HG02610 (cell line): ENCODE measurements around the gene IL17RE.
"Not testable (repeated sequence)": the region's sequence is repeated elsewhere in the genome, so short reads cannot be mapped to it uniquely, and the experiment has no call there.

ENCODE experiments used
- ATAC-seq: cut with Tn5 transposase; IDR thresholded peaks from one replicate; pipeline ENCODE4 v1.9.1; 2021; ENCODE audit warnings: mild to moderate bottlenecking, moderate library complexity; ENCODE audit not compliant: unreplicated experiment

Gene IL17RE, protein sequence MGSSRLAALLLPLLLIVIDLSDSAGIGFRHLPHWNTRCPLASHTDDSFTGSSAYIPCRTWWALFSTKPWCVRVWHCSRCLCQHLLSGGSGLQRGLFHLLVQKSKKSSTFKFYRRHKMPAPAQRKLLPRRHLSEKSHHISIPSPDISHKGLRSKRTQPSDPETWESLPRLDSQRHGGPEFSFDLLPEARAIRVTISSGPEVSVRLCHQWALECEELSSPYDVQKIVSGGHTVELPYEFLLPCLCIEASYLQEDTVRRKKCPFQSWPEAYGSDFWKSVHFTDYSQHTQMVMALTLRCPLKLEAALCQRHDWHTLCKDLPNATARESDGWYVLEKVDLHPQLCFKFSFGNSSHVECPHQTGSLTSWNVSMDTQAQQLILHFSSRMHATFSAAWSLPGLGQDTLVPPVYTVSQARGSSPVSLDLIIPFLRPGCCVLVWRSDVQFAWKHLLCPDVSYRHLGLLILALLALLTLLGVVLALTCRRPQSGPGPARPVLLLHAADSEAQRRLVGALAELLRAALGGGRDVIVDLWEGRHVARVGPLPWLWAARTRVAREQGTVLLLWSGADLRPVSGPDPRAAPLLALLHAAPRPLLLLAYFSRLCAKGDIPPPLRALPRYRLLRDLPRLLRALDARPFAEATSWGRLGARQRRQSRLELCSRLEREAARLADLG

DNA sequence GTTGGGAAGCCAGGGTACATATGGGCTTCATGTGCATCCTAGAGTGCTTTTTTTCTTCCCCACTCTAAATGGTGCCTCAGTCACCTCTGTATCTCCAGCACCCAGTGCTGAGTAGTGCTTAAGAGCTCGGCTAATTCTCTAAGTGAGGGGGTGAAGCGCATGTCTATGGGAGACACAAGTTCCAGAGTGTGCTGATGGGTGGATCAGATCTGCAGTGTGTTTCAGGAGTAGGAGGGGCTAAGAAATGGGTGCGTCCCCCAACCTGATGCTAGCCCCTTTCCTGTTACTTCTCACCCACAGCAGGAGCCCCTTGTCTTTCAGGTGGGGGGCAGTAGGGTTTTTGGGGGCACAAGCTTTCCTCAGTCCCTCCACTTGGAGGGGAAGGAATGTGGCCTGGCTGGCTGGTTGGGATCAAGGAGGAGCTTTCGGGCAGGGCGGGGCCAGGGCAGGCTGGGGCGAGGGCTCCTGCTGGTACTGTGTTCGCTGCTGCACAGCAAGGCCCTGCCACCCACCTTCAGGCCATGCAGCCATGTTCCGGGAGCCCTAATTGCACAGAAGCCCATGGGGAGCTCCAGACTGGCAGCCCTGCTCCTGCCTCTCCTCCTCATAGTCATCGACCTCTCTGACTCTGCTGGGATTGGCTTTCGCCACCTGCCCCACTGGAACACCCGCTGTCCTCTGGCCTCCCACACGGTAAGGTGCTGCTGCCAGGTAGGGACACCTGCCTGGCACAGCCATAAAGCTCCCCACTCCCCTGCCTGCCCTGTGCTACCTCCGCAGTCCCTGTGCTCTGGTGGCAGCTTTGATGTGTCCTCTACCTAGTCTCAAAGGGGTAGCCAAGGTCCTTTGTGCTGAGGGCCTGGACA lies at the start of gene IL17RE:
Gene IL17RE (plus strand): TSS at position 477 of the 866 bp plus-strand sequence. CDS start 85 bp downstream, at position 562.
- ATAC-seq: no peak

GRCh38 chr3:9854291-9854940 lies 48.2 kb upstream of the IL17RE start:
- not testable (repeated sequence) for ATAC-seq

DNA sequence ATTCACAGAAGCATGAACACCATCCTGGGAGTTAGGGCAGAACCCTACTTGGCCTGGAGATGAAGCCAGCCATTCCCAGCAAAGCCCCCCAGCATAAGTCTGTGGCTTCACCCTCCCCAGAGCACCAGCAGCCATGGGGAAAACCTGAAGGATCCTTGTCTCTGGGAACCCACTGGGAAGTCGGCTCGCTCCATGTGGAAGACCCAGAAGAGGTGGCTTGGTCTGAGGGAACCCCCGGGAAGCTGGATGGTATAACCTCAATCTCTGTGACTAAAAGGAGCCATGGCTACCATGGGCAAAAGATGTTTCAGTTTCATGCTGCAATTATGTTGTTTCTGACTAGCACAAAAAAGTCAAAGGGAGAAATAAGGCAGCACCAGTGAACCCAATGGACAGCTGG lies 47.1 kb upstream of the IL17RE start:
- ATAC-seq: no peak

DNA sequence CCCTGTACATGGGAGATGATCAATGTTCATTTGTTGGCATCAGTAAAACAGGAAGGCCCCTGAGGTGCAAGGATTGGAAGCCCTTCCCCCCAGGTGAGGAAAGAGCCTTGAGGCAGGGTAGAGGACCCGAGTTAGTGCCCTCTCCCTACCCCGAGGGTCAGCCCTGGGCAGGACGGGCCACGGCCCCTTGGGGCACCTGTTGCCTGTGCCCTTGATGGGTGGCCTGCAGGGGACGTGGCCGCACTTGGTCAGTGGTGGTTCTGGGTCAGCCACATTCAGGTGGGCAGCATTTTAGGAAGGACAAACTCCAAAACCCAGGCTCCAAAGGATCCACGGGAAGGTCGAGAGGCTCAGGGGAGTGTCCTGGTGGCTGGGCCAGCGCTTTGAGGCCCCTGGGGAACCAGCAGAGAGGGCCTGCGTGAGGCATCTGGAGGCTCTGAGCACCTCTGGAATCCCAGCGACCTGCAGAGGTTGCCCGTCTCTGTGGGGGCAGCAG lies 43.1 kb upstream of the IL17RE start:
- ATAC-seq: no peak

DNA sequence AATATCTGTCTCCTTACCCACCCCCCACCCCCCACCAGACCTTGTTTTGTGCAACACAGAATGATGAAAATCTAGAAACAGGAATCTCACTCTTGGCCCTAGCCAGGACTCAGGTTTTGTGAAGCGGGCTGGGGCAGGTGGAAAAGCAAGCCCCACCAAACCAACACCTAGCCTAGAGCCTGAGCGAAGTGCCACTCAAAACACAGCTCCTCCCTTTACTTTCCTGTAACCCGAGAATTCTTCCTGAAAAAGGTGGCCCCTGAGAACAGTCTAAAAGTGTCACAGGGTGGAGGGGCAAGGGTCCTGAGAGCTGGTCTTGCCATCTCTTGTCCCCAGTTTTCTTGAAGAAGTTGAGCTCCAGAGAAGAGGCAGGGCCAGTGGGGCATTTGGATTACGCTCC lies 41.4 kb upstream of the IL17RE start:
- no peak for ATAC-seq

DNA sequence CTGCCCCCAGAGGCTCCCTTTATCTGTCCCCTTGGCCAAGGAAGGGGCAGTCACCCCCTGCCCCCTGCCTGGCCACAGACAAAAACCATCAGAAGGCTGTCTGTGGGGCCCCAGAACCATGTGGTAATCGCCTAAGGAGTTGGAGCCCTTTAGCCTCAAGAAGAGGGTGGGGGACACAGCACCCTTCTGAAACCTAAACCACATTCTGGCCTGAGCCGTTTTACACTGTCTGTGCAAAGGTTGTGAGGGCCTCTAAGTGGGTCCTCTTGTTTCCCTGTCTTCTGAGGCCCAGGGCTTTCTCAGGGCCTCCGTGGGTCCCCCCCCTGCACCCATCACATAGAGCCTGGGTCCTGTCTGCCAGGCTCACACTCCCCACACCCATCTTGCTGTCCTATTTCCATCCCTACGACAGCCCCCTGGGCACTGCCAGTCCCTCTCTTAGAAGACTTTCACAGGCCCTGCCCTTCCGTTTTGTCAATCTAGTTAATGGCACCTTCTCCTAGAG lies 41.0 kb upstream of the IL17RE start:
- ATAC-seq: no peak

DNA sequence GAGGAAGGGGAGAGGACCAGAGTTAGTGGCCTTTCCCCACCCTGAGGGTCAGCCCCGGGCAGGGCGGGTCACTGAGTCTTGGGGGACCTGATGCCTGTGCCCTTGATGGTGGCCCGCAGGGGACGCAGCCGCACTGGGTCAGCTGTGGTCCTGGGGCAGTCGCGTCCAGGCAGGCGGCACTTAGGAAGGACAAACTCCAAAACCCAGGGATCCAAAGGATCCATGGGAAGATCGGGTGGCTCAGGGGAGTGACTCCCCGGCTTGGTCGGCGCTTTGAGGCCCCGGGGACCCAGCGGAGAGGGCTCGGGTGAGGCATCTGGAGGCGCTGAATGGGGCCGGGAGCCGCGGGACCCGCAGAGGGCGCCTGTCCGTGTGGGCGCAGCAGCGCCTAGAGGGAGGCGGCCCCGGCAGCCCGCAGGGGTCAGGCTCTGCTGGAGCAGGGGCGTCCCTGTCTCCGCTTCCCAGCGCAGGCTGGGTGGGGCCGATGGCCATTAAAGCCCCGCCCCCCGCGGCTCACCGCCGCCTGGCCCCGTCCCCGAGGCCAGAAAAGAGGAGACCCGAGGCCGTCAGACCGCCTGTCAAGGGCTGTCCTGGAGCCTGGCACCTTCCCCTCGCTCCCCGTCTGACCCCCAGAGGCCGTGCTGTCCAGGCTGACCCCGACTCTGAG lies 40.1 kb upstream of the IL17RE start:
- ATAC-seq: no peak

DNA sequence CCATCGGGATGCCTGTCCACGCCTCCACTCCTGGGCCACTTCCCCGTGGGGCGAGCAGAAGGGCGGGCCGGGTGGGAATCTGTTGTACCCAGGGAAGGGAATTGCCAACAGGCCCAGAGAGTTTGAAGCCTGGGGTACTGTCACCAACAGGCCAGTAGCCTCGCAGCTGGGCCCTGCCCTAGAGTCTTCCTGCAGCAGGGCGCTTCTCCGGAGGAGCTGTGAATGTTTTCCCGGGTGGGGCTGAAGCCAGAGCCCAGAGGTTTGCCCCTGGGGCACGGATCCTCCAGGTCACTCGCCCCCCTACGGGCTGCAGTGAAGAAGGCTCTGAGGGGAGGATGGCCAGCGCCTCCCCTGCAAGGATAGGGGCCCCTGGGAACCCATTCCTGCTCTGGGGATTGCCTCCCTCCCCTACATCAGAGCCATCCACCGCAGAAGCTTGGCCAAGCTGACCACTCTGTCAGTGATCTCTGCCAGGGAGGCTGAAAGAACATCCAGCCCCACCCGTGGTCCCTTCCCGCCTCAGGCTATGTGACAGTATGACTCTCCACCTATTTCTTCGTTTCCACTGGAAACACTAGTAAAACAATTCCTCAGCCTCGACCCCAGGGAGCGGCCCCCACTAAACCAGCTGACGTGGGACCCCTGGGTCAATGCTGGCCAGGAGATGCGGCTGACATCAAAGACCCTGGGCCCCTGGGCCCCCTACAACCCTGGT lies 39.4 kb upstream of the IL17RE start:
- no peak for ATAC-seq

DNA sequence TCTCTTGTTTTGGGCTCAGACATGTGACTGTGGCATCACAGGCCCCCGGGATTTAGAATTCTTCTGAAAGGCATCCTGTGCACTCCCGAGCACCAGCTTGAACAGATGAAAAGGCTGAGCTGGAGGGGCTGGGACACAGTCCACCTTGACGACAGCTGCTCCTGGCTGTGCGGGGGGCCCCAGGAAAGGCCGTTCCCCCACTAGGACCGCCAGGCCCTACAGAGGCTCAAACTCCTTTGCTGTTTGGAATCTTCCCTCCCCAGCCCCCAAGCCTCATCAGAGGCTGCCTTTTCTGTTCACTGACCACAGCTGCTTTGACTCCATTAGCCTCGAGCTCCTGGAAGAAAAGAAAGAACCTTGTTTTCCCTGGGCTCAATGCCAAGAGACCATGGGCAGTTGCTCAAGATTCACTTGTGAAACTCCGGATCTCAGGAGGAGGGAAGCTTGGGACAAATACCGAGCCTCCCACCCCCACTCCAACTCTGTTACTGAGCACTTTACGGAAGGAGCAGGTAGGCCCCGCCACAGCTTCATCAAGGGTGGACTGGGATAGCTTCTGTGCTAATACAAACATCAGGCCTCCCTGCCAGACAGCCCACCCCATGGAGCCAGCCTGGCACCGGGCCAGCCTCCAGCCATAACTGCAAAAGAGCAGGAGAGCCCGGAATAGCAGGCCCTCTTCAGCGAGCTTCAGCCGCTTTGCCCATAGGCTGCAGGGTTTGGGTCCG lies 38.3 kb upstream of the IL17RE start:
- ATAC-seq: no peak

DNA sequence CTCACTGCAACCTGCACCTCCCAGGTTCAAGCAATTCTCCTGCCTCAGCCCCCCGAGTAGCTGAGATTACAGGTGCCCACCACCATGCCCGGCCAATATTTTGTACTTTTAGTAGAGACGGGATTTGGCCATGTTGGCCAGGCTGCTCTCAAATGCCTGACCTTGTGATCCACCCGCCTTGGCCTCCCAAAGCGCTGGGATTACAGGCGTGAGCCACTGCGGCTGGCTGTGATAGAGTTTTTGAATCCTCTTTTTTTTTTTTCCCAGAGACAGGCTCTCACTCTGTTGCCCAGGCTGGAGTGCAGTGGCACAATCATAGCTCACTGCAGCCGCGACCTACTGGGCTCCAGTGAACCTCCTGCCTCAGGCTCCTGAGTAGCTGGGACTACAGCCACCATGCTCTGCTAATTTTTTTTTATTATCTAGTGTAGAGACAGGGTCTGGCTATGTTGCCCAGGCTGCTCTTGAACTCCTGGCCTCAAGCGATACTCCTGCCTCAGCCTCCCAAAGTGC lies 37.5 kb upstream of the IL17RE start:
- ATAC-seq: not testable (repeated sequence)

GRCh38 chr3:9866639-9867038 lies 36.0 kb upstream of the IL17RE start:
- no peak for ATAC-seq

- ATAC-seq: no peak
These were observed 35.5 kb upstream of the IL17RE start for GRCh38 chr3:9867106-9867505.

GRCh38 chr3:9869955-9870354 lies 32.7 kb upstream of the IL17RE start:
- no peak for ATAC-seq

DNA sequence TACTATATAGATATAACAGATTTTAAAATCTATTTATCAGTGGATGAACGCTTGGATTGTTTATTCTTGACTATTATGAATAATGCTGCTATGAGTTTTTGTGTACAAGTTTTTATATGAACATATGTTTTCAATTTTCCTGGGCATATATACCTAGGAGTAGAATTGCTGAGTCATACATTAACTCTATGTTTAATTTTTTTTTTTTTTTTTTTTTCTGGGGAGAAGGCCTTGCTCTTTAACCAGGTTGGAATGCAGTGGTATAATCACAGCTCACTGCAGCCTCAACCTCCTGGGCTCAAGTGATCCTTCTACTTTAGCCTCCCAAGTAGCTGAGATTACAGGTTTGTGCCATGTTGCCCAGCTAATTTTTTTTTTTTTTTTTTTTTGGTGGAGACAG lies 31.7 kb upstream of the IL17RE start:
- ATAC-seq: no peak

DNA sequence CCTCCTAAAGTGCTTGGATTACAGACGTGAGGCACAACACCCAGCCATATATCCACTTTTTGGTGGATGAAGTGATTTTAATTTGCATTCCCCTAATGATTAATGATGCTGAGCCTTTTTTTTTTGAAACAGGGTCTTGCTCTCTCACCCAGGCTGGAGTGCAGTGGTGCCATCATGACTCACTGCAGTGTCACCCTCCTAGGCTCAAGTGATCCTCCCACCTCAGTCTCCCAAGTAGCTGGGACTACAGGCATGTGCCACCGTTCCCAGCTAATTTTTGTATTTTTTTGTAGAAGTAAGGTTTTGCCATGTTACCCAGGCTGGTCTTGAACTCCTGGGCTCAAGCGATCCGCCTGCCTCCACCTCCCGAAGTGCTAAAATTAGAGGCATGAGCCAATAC lies 30.6 kb upstream of the IL17RE start:
- not testable (repeated sequence) for ATAC-seq

- ATAC-seq: no peak
These were observed 27.2 kb upstream of the IL17RE start for GRCh38 chr3:9875448-9875847.

GRCh38 chr3:9876255-9876654 lies 26.4 kb upstream of the IL17RE start:
- ATAC-seq: not testable (repeated sequence)

GRCh38 chr3:9876991-9877390 lies 25.7 kb upstream of the IL17RE start:
- no peak for ATAC-seq
